HEK293 (cell line): Measurements from ENCODE around the gene ATP5MC2.

Experiments
- CTCF ChIA-PET: fragments of 350-600 bp; formaldehyde crosslinking; extraction: SDS; loops from one replicate; lab custom pipeline; 2021; ENCODE audit warnings: antibody characterized with exemption; lab: Yijun Ruan, JAX
- POLR2A ChIA-PET: fragments of 300-600 bp; formaldehyde crosslinking; extraction: SDS; loops from one replicate; lab custom pipeline; 2020; ENCODE audit warnings: antibody characterized with exemption, inconsistent platforms; lab: Yijun Ruan, JAX
- H3K27ac ChIP-seq: fragments of 200-500 bp; sonication (Bioruptor generic); 2 replicates; pipeline ENCODE4 v1.5.1; 2014; ENCODE audit warnings: low read depth, low read length, control low read depth, inconsistent platforms; ENCODE audit errors: extremely low read depth
- H3K36me3 ChIP-seq, 2 experiments: fragments of 200-500 bp in 1 of 2; sonication (Bioruptor generic) in 1 of 2; 1 replicate in 1 of 2; 2 replicates in 1 of 2; pipeline ENCODE4 v1.5.1; 2014 to 2017; ENCODE audit warnings: inconsistent platforms in 2 of 2, low read length in 2 of 2; ENCODE audit not compliant: control insufficient read depth in 2 of 2, insufficient read depth in 1 of 2
- H3K4me1 ChIP-seq: fragments of 200-500 bp; sonication (Bioruptor generic); 2 replicates; pipeline ENCODE4 v1.5.1; 2014; ENCODE audit warnings: mild to moderate bottlenecking, low read length, inconsistent platforms; ENCODE audit not compliant: control insufficient read depth, insufficient read depth
- H3K4me3 ChIP-seq: 2 replicates; pipeline ENCODE4 v1.5.1; 2011; ENCODE audit warnings: low read depth, mild to moderate bottlenecking, control low read depth, low read length, moderate library complexity
- H3K9me3 ChIP-seq: fragments of 200-500 bp; sonication (Bioruptor generic); 2 replicates; pipeline ENCODE4 v1.5.1; 2014; ENCODE audit warnings: low read depth, low read length, inconsistent platforms; ENCODE audit not compliant: control insufficient read depth, insufficient read depth
- HIC1 ChIP-seq: fragments of 450-650 bp; formaldehyde crosslinking; IDR thresholded peaks from 2 replicates; pipeline ENCODE4 v1.5.1; 2016; ENCODE audit warnings: missing biosample characterization, missing genetic modification characterization
- MEIS1 ChIP-seq: sonication (generic); formaldehyde crosslinking; IDR thresholded peaks from 2 replicates; pipeline ENCODE4 v1.8.1; 2022; ENCODE audit warnings: missing genetic modification reagents, mild to moderate bottlenecking, borderline replicate concordance
- TRIM28 ChIP-seq: IDR thresholded peaks from 2 replicates; pipeline ENCODE4 v1.6.1; 2011; ENCODE audit warnings: low read length, control low read depth, borderline replicate concordance
- ZBTB11 ChIP-seq: fragments of 450-650 bp; formaldehyde crosslinking; conservative IDR thresholded peaks from 2 replicates; pipeline ENCODE4 v1.5.1; 2016; ENCODE audit warnings: low read depth, missing biosample characterization, missing genetic modification characterization
- ZBTB6 ChIP-seq: fragments of 450-650 bp; formaldehyde crosslinking; IDR thresholded peaks from 2 replicates; pipeline ENCODE4 v1.5.1; 2017; ENCODE audit warnings: missing biosample characterization, missing genetic modification characterization
- ZNF169 ChIP-seq: fragments of 450-650 bp; formaldehyde crosslinking; IDR thresholded peaks from 2 replicates; pipeline ENCODE4 v1.5.1; 2016; ENCODE audit warnings: missing biosample characterization, missing genetic modification characterization
- ZNF221 ChIP-seq: fragments of 450-650 bp; formaldehyde crosslinking; IDR thresholded peaks from 2 replicates; pipeline ENCODE4 v1.5.1; 2017; ENCODE audit warnings: missing biosample characterization, missing genetic modification characterization, borderline replicate concordance
- ZNF292 ChIP-seq: fragments of 450-650 bp; formaldehyde crosslinking; IDR thresholded peaks from 2 replicates; pipeline ENCODE4 v1.5.1; 2016; ENCODE audit warnings: low read depth, missing biosample characterization, missing genetic modification characterization, borderline replicate concordance
- ZNF423 ChIP-seq: fragments of 450-650 bp; formaldehyde crosslinking; IDR thresholded peaks from 2 replicates; pipeline ENCODE4 v1.5.1; 2016; ENCODE audit warnings: missing biosample characterization, missing genetic modification characterization
- ZNF510 ChIP-seq: fragments of 450-650 bp; formaldehyde crosslinking; IDR thresholded peaks from 2 replicates; pipeline ENCODE4 v1.5.1; 2018; ENCODE audit warnings: mild to moderate bottlenecking, missing genetic modification characterization, missing biosample characterization; ENCODE audit not compliant: insufficient replicate concordance
- ZNF704 ChIP-seq: fragments of 450-650 bp; formaldehyde crosslinking; IDR thresholded peaks from 2 replicates; pipeline ENCODE4 v1.5.1; 2016; ENCODE audit warnings: missing biosample characterization, missing genetic modification characterization
- ZNF777 ChIP-seq: fragments of 450-650 bp; formaldehyde crosslinking; IDR thresholded peaks from 2 replicates; pipeline ENCODE4 v1.5.1; 2017; ENCODE audit warnings: missing biosample characterization, missing genetic modification characterization, borderline replicate concordance

Gene ATP5MC2

GRCh38 chr12:53696285-53696654 is 20.4 kb upstream of the ATP5MC2 start (continued):
- no peak for TF ChIP-seq ZBTB11 (tag by site-specific recombination)
- no peak for TF ChIP-seq TRIM28
- TF ChIP-seq, all 188 proteins: peak for 5

- POLR2A ChIA-PET = interaction anchor here (0.9 kb wide), 1 partner anchor 51 kb away, joined by 3 read pairs; no protein-coding TSS in a partner anchor
Measured at GRCh38 chr12:53695152-53696145, 19.6 kb upstream of the ATP5MC2 start.

DNA sequence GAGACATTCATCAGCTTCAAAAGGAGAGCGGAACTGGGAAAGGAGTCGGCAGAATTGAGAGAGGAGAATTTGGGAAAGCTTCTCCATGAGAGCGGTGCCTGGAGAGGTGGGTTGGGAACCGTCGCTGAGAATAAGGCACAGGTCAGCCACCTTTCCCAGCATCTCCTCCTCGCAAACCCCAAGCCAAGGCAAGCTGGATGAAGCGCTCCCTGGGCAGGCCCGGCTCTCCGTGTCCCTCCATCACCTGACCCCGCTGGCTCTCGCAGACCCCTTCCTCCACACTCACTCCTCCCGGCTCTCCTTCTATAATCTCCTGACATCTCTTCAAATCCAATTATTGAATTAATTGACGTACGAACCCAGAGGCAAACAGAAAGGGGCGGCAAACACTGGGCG is 18.9 kb upstream of the ATP5MC2 start:
- H3K27ac ChIP-seq = no peak overlapping the region
- no peaks in the 10 kb centered on the region for H3K9me3 ChIP-seq
- CTCF ChIA-PET = interaction anchor here (0.6 to 29.1 kb wide), 4 partner anchors 9 to 62 kb away, joined by 3 to 915 read pairs (median 9); partner anchors contain the start of gene ATP5MC2
- POLR2A ChIA-PET = interaction anchor here (0.9 kb wide), 1 partner anchor 51 kb away, joined by 3 read pairs; no protein-coding TSS in a partner anchor
- H3K4me3 ChIP-seq = no peak overlapping the region
- H3K4me1 ChIP-seq = peaks cover 6% of the 10 kb centered on the region
- no peak for TF ChIP-seq ZNF292 (tag by site-specific recombination)
- TF ChIP-seq MEIS1 (CRISPR knock-in tag) = no peak
- TF ChIP-seq ZNF221 (tag by site-specific recombination) = no peak
- TF ChIP-seq ZNF169 (tag by site-specific recombination) = no peak
- no peak for TF ChIP-seq ZBTB11 (tag by site-specific recombination)
- no peak for TF ChIP-seq ZNF777
- no peak for TF ChIP-seq ZNF704
- TF ChIP-seq ZNF510 (tag by site-specific recombination) = no peak
- TF ChIP-seq, all 188 proteins: peak for 0
- H3K36me3 ChIP-seq = no peaks in the 10 kb centered on the region

More at GRCh38 chr12:53695152-53696145, 19.6 kb upstream of the ATP5MC2 start:
- Histone ChIP-seq H3K4me3 (peak overlapping the region; percentile 12), H3K27ac (peak overlapping the region; percentile 28; the same call in 1 of the 2 replicates), H3K36me3 (no peaks in the 10 kb centered on the region), H3K4me1 (peaks cover 6% of the 10 kb centered on the region), H3K9me3 (no peaks in the 10 kb centered on the region)
- CTCF ChIA-PET = interaction anchor here (0.6 to 29.1 kb wide), 6 partner anchors 10 to 295 kb away, joined by 3 to 915 read pairs (median 6); partner anchors contain the start of gene ATP5MC2
- TF ChIP-seq ZNF423 (peak; percentile 79), HIC1 (no peak), ZBTB6 (tag by site-specific recombination) (peak; percentile 77)
